A172 (cell line): Measurements from ENCODE around the gene HSPA12A. TPM values are rescaled to one million over a fixed set of nuclear protein-coding genes. Genes with fewer than 3 reads are reported as not detected.

Experiments used
- DNase-seq: peaks from one replicate; pipeline ENCODE4 v3.0.0-alpha.2; 2015; ENCODE audit warnings: low spot score
- total RNA-seq: library from RNA; depleted of rRNA; stranded (reverse); fragments of >200 nt; shearing (Covaris generic); gene quantifications from 2 replicates; pipeline ENCODE4 v1.2.3, GENCODE V29; 2014; rRNA removed

Gene HSPA12A, protein sequence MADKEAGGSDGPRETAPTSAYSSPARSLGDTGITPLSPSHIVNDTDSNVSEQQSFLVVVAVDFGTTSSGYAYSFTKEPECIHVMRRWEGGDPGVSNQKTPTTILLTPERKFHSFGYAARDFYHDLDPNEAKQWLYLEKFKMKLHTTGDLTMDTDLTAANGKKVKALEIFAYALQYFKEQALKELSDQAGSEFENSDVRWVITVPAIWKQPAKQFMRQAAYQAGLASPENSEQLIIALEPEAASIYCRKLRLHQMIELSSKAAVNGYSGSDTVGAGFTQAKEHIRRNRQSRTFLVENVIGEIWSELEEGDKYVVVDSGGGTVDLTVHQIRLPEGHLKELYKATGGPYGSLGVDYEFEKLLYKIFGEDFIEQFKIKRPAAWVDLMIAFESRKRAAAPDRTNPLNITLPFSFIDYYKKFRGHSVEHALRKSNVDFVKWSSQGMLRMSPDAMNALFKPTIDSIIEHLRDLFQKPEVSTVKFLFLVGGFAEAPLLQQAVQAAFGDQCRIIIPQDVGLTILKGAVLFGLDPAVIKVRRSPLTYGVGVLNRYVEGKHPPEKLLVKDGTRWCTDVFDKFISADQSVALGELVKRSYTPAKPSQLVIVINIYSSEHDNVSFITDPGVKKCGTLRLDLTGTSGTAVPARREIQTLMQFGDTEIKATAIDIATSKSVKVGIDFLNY
- 9.7 and 12.1 TPM in 2 replicates for total RNA-seq

- DNase-seq, result peak; percentile 76
These were observed at the start of gene HSPA12A for GRCh38 chr10:116742367-116743265. Gene HSPA12A (minus strand): TSS chr10:116742566. CDS start chr10:116742469, 97 bp downstream.

- no peak for DNase-seq
These were observed 48.9 kb upstream of the HSPA12A start for GRCh38 chr10:116791241-116791640.

DNA sequence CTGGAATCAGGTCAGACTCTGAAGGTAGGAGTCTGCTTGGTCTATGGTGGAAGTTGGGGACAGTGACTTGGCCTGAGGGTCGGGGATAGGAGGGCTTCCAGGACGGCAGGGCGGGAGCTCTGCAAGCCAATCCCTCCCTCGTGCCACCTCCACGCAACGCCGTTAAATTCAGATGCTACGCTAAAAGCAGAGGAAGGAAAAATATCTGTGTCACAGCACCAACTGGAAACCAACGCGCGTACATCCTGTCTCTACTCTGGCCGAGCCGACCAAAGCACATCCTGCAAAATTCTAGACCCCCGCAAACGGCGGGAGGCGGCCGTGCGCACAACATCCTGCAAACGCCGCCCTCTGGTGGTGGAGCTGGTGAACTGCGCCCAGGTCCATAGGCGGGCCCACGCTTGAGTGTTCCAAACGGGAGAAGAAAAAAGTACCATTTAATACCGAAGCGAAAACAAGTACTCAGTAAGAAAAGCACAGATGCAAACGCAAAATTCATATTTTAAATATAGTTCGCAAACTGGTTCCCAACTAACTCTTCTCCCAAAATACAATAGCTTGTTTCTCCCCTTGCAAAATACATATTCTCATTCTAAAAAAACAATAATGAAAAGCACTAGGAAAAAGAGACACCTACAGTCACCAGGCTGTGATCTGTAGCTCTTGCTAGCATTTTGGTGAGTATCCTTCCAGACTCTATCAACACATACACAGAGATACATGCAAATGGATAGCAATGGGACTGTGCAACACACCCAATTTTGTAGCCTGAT lies 45.7 kb upstream of the HSPA12A start:
- DNase-seq, result peak; percentile 57

GRCh38 chr10:116787053-116787659 lies 44.8 kb upstream of the HSPA12A start:
- DNase-seq, result no peak

GRCh38 chr10:116785867-116786266 lies 43.5 kb upstream of the HSPA12A start:
- DNase-seq, result no peak

GRCh38 chr10:116785282-116785681 lies 42.9 kb upstream of the HSPA12A start:
- DNase-seq, result no peak

- no peak for DNase-seq
These were observed 42.3 kb upstream of the HSPA12A start for GRCh38 chr10:116784651-116785050.

DNA sequence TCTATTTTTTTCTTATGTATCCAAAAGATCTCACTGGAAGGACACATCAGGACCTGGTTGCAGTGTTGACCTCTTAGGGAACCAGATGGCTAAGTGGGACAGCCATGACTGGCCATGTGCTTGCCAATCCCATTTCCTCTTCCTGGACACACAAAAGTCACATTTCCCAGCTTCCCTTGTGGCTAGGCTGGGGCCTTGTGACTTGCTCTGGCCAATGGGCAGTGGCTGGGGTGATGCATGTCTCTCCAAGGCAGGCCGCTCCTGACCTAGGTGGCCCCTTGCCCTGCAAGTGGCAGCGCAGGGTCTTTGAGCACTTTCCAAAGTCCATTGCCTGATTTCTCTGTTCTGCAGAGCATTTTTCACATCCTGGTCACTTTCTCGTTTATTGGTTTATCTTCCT lies 41.7 kb upstream of the HSPA12A start:
- DNase-seq, result no peak

DNA sequence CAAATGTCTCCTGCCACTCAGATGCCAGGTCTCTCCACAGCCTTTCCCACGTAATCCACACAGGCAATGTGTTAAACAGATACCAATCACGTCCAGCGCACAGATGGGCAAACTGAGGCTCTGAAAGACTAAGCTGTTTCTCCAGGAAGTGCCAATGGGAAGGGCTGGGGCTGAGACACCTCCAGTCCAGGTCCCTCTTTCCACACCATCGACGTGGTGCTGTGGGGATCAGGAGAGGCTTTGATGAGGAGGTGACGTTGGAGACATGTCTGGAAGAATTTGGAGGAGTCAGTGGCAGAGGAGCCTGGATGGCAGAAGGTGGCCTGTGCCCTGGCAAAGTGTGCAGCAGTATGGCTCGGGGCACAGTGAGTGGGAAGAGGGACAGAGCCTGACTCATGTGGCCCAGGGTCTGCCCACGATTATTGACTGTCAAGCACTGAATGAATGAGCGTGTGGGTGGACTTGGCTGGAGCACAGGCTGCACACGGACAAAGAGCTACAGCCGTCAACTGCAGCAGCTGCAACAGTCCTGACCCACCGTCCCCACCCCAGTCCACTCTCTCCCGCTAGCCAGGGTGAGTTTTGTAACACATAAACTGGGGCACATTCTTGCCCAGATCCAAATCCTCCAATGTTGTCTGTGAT lies 40.8 kb upstream of the HSPA12A start:
- no peak for DNase-seq

GRCh38 chr10:116781370-116781884 lies 39.1 kb upstream of the HSPA12A start:
- DNase-seq, result no peak

- DNase-seq, result no peak
These were observed 38.4 kb upstream of the HSPA12A start for GRCh38 chr10:116780691-116781205.

DNA sequence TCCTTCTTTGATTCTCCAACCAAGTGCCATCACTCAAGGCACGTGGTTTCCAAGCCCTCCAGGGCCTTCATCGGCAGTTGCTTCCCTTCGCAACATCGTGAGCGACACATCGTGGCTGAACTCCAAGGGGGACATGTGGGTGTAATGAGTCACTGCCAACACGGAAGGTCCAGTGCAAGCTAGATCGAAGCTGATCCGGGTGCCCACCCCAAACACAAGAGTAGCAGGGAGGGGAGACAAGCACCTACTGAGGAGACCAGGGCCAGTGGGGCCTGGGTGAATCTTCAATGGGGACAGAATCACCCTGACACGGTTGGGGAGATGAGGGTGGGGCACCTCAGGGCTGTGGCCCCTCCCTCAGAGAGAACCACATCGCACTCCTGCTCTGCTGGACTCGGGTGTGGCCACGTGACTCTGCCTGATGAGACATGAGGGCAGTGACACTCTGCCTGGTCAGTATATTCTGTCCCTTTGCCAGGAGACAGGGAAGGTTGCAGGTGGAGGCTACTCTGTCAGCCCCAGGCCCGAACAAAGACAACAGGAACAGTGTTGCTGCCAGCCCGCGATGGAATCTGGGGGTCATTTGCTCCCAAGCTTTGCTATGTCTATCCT lies 36.8 kb upstream of the HSPA12A start:
- DNase-seq, result peak; percentile 52

- DNase-seq, result no peak
These were observed 34.6 kb upstream of the HSPA12A start for GRCh38 chr10:116777006-116777405.

GRCh38 chr10:116775488-116776400 lies 33.4 kb upstream of the HSPA12A start:
- no peak for DNase-seq

DNA sequence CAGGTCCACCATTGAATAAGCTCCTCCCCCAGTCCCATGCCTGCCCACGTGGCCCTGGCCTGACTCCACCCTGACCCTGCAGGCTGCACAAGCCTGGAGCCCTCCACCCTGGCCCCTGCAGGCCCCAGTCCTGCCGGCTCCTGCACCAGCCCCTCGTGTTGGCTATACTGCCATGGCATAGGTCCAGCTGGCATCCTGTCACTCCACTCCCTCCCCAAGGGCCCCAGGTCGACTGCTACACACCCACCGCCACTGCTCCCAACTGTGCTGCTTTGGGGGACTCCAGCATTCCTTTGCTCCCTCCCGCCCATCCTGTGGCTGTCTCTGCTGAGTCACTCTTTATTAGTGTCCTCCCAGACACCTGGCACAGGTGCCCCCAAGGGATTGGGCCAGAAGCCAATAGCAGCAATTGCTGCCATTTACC lies 32.4 kb upstream of the HSPA12A start:
- no peak for DNase-seq

GRCh38 chr10:116772909-116773705 lies 30.7 kb upstream of the HSPA12A start:
- no peak for DNase-seq

DNA sequence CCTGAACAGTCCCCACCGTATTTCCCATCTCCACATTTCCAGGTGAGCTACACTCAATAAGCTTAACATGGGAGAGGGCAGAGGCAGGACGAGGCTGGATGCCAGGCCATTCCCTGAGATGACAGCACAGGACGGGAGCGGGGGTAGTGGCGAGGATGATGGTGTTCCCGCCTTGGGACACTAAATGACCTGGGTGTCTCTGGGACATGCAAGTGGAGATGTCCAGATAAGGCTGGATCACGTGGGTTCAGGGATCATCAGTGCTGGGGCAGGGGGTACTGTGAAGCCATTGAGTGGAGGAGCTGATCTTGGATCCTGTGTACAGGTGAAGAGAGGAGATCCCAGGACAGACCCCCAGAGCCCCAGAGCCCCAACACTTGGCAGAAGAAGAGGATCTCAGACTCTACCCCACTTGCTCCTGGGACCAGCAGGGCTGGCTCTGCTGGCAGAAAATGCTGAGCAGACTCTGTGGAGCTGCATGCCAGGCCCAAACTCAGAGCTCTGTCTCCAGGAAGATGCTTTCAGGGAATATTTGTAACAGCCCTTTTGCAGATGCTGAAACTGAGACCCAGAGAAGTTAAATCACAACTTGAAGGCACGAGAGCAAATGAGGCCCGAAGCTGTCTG lies 29.7 kb upstream of the HSPA12A start:
- no peak for DNase-seq
